Stomach (tissue), 9 donors: ENCODE measurements around the gene CCNG1. TPM values are rescaled to one million over a fixed set of nuclear protein-coding genes. Genes with fewer than 3 reads are reported as not detected.
"Not testable (repeated sequence)": the region's sequence is repeated elsewhere in the genome, so short reads cannot be mapped to it uniquely, and the experiment has no call there.

Experiments
- DNase-seq, 2 donors: peaks; one replicate each; pipeline versions ENCODE4 v3.0.0 to v3.0.0-alpha.2; 2013 to 2019
- H3K27ac ChIP-seq, 5 donors: fragments of 200-600 bp in 4 of 5; sonication (generic) in 4 of 5; one replicate each; pipeline ENCODE4 v1.5.1; 2013 to 2019; ENCODE audit warnings: mild to moderate bottlenecking in 1 of 5, moderate library complexity in 1 of 5
- H3K27me3 ChIP-seq, 3 donors: fragments of 200-600 bp; sonication (generic); one replicate each; pipeline ENCODE4 v1.5.1; 2017 to 2019; ENCODE audit warnings: mixed run types in 1 of 3
- H3K36me3 ChIP-seq, 4 donors: fragments of 200-600 bp; sonication (generic); 1 replicate in 3 of 4; 2 replicates in 1 of 4; pipeline ENCODE4 v1.5.1; 2016 to 2019
- H3K4me1 ChIP-seq, 4 donors: fragments of 200-600 bp; sonication (generic); one replicate each; pipeline ENCODE4 v1.5.1; 2016 to 2019
- H3K4me3 ChIP-seq, 4 donors: fragments of 200-600 bp; sonication (generic) in 3 of 4; one replicate each; pipeline ENCODE4 v1.5.1; 2016 to 2019; ENCODE audit warnings: mild to moderate bottlenecking in 1 of 4
- H3K9me3 ChIP-seq, 4 donors: fragments of 200-600 bp; sonication (generic); one replicate each; pipeline ENCODE4 v1.5.1; 2016 to 2019
- EP300 ChIP-seq: sonication (generic); formaldehyde crosslinking; IDR thresholded peaks from one replicate; pipeline ENCODE4 v1.6.1; 2017; ENCODE audit warnings: antibody characterized with exemption
- POLR2A ChIP-seq, 4 donors: fragments of 450-650 bp; IDR thresholded peaks; one replicate each; pipeline ENCODE4 v1.6.1; 2016; ENCODE audit warnings: antibody characterized with exemption in 4 of 4, control low read depth in 2 of 4, mild to moderate bottlenecking in 1 of 4, moderate library complexity in 1 of 4
- POLR2AphosphoS5 ChIP-seq, 3 donors: sonication (generic); formaldehyde crosslinking; IDR thresholded peaks; one replicate each; pipeline ENCODE4 v1.6.1; 2016; ENCODE audit warnings: antibody characterized with exemption in 3 of 3
- WGBS, 5 donors: extraction: QIAGEN DNeasy Blood & Tissue Kit in 3 of 5; methylation state at CpG; one replicate each; pipeline versions ENCODE4 v1.1.5 to v1.1.7; 2013 to 2018; 5-methylcytosine and 5-hydroxymethylcytosine counted together
- intact Hi-C: fragments of 100-400 bp; cut with DNase I; formaldehyde crosslinking; loops from one replicate; pipeline ENCODE4 v1.15.1; 2023; ENCODE audit warnings: low total_unique reads
- polyA plus RNA-seq, 3 donors: library from polyadenylated mRNA; stranded (reverse); fragments of 200-250 nt; gene quantifications; one replicate each; pipeline ENCODE4 v1.2.3, GENCODE V29; 2013
- total RNA-seq, 5 donors: library from RNA; depleted of rRNA; stranded (reverse); fragments of >200 nt; gene quantifications; one replicate each; pipeline versions ENCODE4 v1.1.0 to v1.2.3, GENCODE V29; 2014 to 2016
- TF ChIP-seq, protein P1 (sequence below), 7 experiments: fragments of 450-650 bp in 4 of 7; fragments of 200-600 bp in 3 of 7; sonication (generic) in 3 of 7; IDR thresholded peaks; one replicate each; pipeline ENCODE4 v1.5.1; 2016 to 2019; ENCODE audit warnings: antibody characterized with exemption in 7 of 7, control low read depth in 2 of 7, mild to moderate bottlenecking in 1 of 7
- donor health status: healthy with polysubstance abuse.
- donor health status: Bipolar disorder and iron deficiency.
- donor health status: healthy.

Gene CCNG1
- total and polyA plus RNA-seq, 8 donors = 57.1 to 252 (median 127) TPM

DNA sequence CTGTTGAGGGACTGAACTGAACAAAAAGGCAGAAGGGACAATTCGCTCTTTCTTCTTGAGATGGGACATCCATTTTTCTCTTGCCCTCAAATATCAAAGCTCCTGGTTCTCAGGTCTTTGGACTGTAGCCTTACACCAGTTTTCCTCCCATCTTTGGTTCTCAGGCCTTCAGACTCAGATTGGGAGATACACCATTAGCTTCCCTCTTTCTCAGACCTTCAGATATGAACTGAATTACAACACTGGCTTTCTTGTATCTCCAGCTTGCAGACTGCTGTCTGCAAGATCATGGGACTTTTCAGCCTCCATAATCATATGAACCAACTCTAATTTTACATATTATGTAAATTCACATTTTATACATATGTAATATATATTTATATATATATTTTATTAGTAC lies 12.6 kb upstream of the CCNG1 start:
- H3K27me3 ChIP-seq = no peaks in the 10 kb centered on the region
- 86 to 95% (median 94%) methylated on average over 1 of the region's 1 CpG for WGBS, 5 donors
- no peak overlapping the region for H3K4me3 ChIP-seq
- DNase-seq = no peak
- no peaks in the 10 kb centered on the region for H3K4me1 ChIP-seq
- H3K27ac ChIP-seq = no peak overlapping the region
- intact Hi-C loops = no loop called here
- H3K36me3 ChIP-seq = no peaks in the 10 kb centered on the region
- TF ChIP-seq POLR2AphosphoS5 (IDR thresholded peaks at IDR 0.05) = no peak
- TF ChIP-seq EP300 = no peak
- no peak for TF ChIP-seq POLR2A (IDR thresholded peaks at IDR 0.05)
- TF ChIP-seq, protein P1, sequence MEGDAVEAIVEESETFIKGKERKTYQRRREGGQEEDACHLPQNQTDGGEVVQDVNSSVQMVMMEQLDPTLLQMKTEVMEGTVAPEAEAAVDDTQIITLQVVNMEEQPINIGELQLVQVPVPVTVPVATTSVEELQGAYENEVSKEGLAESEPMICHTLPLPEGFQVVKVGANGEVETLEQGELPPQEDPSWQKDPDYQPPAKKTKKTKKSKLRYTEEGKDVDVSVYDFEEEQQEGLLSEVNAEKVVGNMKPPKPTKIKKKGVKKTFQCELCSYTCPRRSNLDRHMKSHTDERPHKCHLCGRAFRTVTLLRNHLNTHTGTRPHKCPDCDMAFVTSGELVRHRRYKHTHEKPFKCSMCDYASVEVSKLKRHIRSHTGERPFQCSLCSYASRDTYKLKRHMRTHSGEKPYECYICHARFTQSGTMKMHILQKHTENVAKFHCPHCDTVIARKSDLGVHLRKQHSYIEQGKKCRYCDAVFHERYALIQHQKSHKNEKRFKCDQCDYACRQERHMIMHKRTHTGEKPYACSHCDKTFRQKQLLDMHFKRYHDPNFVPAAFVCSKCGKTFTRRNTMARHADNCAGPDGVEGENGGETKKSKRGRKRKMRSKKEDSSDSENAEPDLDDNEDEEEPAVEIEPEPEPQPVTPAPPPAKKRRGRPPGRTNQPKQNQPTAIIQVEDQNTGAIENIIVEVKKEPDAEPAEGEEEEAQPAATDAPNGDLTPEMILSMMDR (IDR thresholded peaks at IDR 0.05) = no peak
- no peaks in the 10 kb centered on the region for H3K9me3 ChIP-seq

DNA sequence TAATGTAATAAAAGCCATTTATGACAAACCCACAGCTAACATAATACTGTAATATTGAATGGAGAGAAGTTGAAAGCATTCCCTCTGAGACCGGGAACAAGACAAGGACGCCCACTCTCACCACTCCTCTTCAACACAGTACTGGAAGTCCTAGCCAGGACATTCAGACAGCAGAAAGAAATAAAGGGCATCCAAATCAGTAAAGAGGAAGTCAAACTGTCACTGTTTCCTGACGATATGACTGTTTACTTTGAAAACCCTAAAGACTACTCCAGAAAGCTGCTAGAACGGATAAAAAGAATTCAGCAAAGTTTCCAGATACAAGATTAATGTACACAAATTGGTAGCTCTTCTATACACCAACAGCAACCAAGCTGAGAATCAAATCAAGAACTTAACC lies 11.3 kb upstream of the CCNG1 start:
- DNase-seq, intact Hi-C loops, H3K4me1 ChIP-seq, H3K36me3 ChIP-seq, H3K4me3 ChIP-seq, H3K27me3 ChIP-seq, H3K9me3 ChIP-seq, H3K27ac ChIP-seq: not testable (repeated sequence)
- 45 to 69% (median 55%) methylated on average over 4 of the region's 4 CpGs for WGBS, 5 donors

DNA sequence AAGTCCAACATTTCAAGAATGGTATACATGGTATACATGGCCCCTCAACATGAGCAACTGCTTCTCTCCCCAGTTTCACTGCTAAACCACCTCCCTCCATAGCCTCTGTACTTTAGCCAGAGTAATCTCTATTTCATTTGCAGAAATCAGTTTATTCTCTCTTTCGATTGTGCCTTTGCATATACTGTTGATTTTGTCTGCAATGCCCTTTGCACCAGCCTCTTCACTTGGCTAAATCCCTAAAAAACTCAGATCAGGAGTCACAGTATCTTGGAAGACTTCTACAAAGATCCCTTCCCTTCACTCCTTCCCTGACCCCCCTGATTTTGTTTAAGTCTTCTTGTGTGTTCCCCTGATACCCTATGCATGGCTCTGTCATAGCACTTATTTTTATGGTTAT lies 4.9 kb upstream of the CCNG1 start:
- Histone ChIP-seq H3K4me3 (no peak overlapping the region), H3K4me1 (peaks cover 0 to 26% (median 5%) of the 10 kb centered on the region in 4 donors), H3K27ac (no peak overlapping the region), H3K36me3 (no peaks in the 10 kb centered on the region), H3K9me3 (no peaks in the 10 kb centered on the region), H3K27me3 (no peaks in the 10 kb centered on the region)
- no peak for TF ChIP-seq EP300
- no peak for TF ChIP-seq POLR2AphosphoS5 (IDR thresholded peaks at IDR 0.05)
- TF ChIP-seq, protein P1 (IDR thresholded peaks at IDR 0.05) = no peak
- no peak for TF ChIP-seq POLR2A (IDR thresholded peaks at IDR 0.05)
- intact Hi-C loops = no loop called here
- WGBS, 5 donors = 37 to 56% (median 47%) methylated on average over 1 of the region's 1 CpG
- DNase-seq = no peak

DNA sequence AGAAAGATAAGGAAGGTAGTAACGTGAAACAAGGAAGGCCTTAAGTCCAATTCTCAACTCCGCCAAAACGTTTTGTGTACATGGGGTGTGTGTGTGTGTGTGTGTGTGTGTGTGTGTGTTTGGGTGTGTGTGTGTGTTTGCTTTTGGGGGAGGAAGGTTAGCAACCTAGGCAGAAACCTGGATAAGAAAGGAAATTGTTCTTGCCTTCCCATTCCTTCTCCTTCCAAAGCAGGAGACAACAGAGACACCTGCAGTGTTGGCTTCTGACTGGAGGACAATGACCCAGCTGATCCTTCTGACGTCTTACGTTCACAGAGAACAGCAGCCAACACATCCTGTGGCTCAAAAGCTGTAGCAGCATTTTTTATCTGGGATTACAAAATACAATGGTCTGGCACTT lies 4.1 kb upstream of the CCNG1 start:
- 17 to 33% (median 20%) methylated on average over 5 of the region's 5 CpGs for WGBS, 5 donors
- no peaks in the 10 kb centered on the region for H3K36me3 ChIP-seq
- TF ChIP-seq EP300 (no peak), POLR2AphosphoS5 (IDR thresholded peaks at IDR 0.05) (no peak), POLR2A (IDR thresholded peaks at IDR 0.05) (no peak)
- TF ChIP-seq, protein P1 (IDR thresholded peaks at IDR 0.05) = no peak
- no peaks in the 10 kb centered on the region for H3K27me3 ChIP-seq
- intact Hi-C loops = no loop called here
- no peak overlapping the region for H3K4me3 ChIP-seq
- H3K27ac ChIP-seq = no peak overlapping the region
- H3K9me3 ChIP-seq = no peaks in the 10 kb centered on the region
- H3K4me1 ChIP-seq = peaks cover 0 to 29% (median 7%) of the 10 kb centered on the region in 4 donors
- peak in 1 of 2 donors; percentile 55 for DNase-seq

DNA sequence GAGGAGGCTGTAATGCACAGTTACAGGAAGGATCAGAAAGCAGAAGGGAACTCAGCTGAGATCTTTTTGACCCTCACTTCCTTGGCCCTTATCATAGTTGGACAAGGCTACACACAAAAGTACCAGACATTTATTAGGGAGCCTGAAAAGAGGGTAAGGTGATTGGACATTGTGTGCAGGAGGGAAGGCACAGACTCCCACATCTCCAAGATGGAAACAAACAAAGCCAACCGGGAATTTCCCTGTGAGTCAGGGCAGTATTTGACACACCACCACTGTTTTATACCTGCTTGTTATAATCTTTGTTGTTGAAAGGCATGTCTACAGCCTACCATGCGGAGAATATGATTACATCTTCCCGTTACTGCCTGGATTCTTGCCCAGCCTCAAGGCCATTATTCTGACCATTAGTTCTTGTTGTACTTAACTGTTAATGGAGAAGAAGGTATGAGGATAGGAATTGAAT lies 3.0 kb upstream of the CCNG1 start:
- Histone ChIP-seq H3K9me3 (no peaks in the 10 kb centered on the region), H3K4me3 (no peak overlapping the region), H3K27me3 (no peaks in the 10 kb centered on the region), H3K4me1 (peaks cover 10 to 41% (median 18%) of the 10 kb centered on the region in 4 donors), H3K36me3 (no peaks in the 10 kb centered on the region), H3K27ac (peak overlapping the region in 4 of 5 donors; percentile 21 to 65 (median 42))
- TF ChIP-seq EP300 (no peak), POLR2A (IDR thresholded peaks at IDR 0.05) (no peak), POLR2AphosphoS5 (IDR thresholded peaks at IDR 0.05) (peak in 2 of 3 donors; percentile 16 to 66)
- intact Hi-C loops = no loop called here
- DNase-seq = peak; percentile 34 to 50
- 16 to 35% (median 28%) methylated on average over 3 of the region's 3 CpGs for WGBS, 5 donors
